ENCODE data around the gene HCN3. TPM values are rescaled to one million over a fixed set of nuclear protein-coding genes. Genes with fewer than 3 reads are reported as not detected.

HCN3 gene
- total and polyA plus RNA-seq, 2 of the 8 experiments (the other 6 are each of a cell fraction or from before 2014, with no cell fraction given): 6.4 to 7.3 TPM

GRCh38 chr1:155294520-155295182, 17.4 kb downstream of the HCN3 start:
- CTCF ChIA-PET (ENCODE audit: partially characterized antibody): interaction anchor here (0.8 to 5.3 kb wide), 6 partner anchors 9 to 43 kb away, joined by 3 to 29 read pairs (median 4); partner anchors contain the start of gene FDPS
- peak overlapping the region; percentile 93; the same call in 1 of the 2 replicates for H2BK12ac ChIP-seq (ENCODE audit: low read depth, low read length)
- H3K27me3 ChIP-seq (replicated peaks in 1 of 4; ENCODE audit: control insufficient read depth in 3 of 4, extremely low read depth in 1 of 4, insufficient read depth in 3 of 4, low read length in 3 of 4): peaks cover 0 to 23% (median 14%) of the 10 kb centered on the region in 4 experiments; a peak in 5 of 7 replicates

More at GRCh38 chr1:155294520-155295182, 17.4 kb downstream of the HCN3 start:
- POLR2A ChIA-PET (ENCODE audit: partially characterized antibody): interaction anchor here (0.7 to 1.7 kb wide), 10 partner anchors 12 to 86 kb away, joined by 3 to 7 read pairs (median 4); partner anchors contain the start of genes CLK2, ENTREP3, FDPS and MTX1
- Histone ChIP-seq H3K79me1 (ENCODE audit: low read depth, low read length) (no peaks in the 10 kb centered on the region), H4K20me1 (replicated peaks in 1 of 2; ENCODE audit: control insufficient read depth in 1 of 2, insufficient read depth in 2 of 2, low read length in 2 of 2) (no peaks in the 10 kb centered on the region), H3K4me2 (ENCODE audit: insufficient read depth in 1 of 2, low read depth in 2 of 2, low read length in 2 of 2) (peak overlapping the region; percentile 88 to 95), H3K4me1 (replicated peaks in 1 of 4; ENCODE audit: control insufficient read depth in 3 of 4, insufficient read depth in 4 of 4, low read length in 3 of 4) (peaks cover 3 to 23% (median 10%) of the 10 kb centered on the region in 4 experiments; a peak in 6 of 7 replicates), H2BK20ac (ENCODE audit: low read length) (0 out of 2 replicates have a peak overlapping the region, but pooled peaks have one; percentile 32), H2BK120ac (replicated peaks; ENCODE audit: low read depth, low read length) (no peak overlapping the region), H2BK15ac (ENCODE audit: low read length) (peak overlapping the region; percentile 88; the same call in 1 of the 2 replicates), H4K8ac (ENCODE audit: extremely low read depth, insufficient read depth, low read length) (peak overlapping the region; percentile 89), H3K18ac (ENCODE audit: extremely low read depth, low read length) (peak overlapping the region; percentile 71), H3K23ac (ENCODE audit: insufficient read length) (no peak overlapping the region), H3K4ac (replicated peaks; ENCODE audit: insufficient read length, low read depth, low read length) (no peak overlapping the region), H2BK5ac (ENCODE audit: low read depth, low read length) (peak overlapping the region; percentile 52; the same call in 1 of the 2 replicates), H4K5ac (ENCODE audit: insufficient read length, low read depth, low read length) (no peak overlapping the region), H3K14ac (ENCODE audit: insufficient read length) (no peak overlapping the region), H3K4me3 (ENCODE audit: extremely low read depth in 1 of 4, insufficient read depth in 2 of 4, low read depth in 3 of 4, low read length in 4 of 4) (peak overlapping the region; percentile 52 to 89 (median 84)), H3K9me3 (ENCODE audit: insufficient read depth in 2 of 2, low read depth in 1 of 2, low read length in 1 of 2) (no peaks in the 10 kb centered on the region), H4K91ac (replicated peaks; ENCODE audit: insufficient read length, low read length) (peak overlapping the region; percentile 34), H3K79me2 (ENCODE audit: control insufficient read depth in 1 of 2, insufficient read depth in 2 of 2, low read length in 2 of 2) (no peaks in the 10 kb centered on the region), H3K56ac (replicated peaks; ENCODE audit: insufficient read length, low read depth, low read length) (no peak overlapping the region), H3K9ac (replicated peaks in 1 of 4; ENCODE audit: extremely low read depth in 1 of 4, low read depth in 3 of 4, low read length in 3 of 4) (peak overlapping the region in 3 of 4 experiments; percentile 1 to 26 (median 25); a peak in 3 of 7 replicates), H2AK5ac (ENCODE audit: low read depth, low read length) (peak overlapping the region; percentile 28; the same call in 1 of the 2 replicates), H2AFZ (ENCODE audit: low read length) (peak overlapping the region; percentile 91), H3K36me3 (ENCODE audit: control insufficient read depth in 2 of 4, insufficient read depth in 4 of 4, low read length in 3 of 4) (no peaks in the 10 kb centered on the region), H3K27ac (ENCODE audit: low read depth, low read length) (no peak overlapping the region), H3K23me2 (ENCODE audit: low read depth, low read length) (peaks cover 5% of the 10 kb centered on the region; the same call in 1 of the 2 replicates)
- 40% methylated on average over 46 of the region's 46 CpGs; no CpG with 5 or more reads in 1 of the 2 experiments for WGBS, 2 experiments (ENCODE audit: extremely low coverage in 1 of 2, insufficient coverage in 1 of 2, insufficient read length in 1 of 2, insufficient replicate concordance in 2 of 2, low coverage in 1 of 2, low lambda C conversion rate in 2 of 2, missing lambda C conversion rate in 1 of 2)
- TF ChIP-seq E2F6 (IDR thresholded peaks at IDR 0.05): peak; percentile 43
- TF ChIP-seq RNF2 (IDR thresholded peaks at IDR 0.05; ENCODE audit: borderline replicate concordance, low read depth, low read length, missing control alignments, poor library complexity, severe bottlenecking): peak; percentile 14
- no peak for TF ChIP-seq CEBPB (IDR thresholded peaks at IDR 0.05; ENCODE audit: low read depth, low read length)
- no peak for TF ChIP-seq JUN (IDR thresholded peaks at IDR 0.05; ENCODE audit: low read depth, low read length)
- peak; percentile 57 for TF ChIP-seq EZH2 (IDR thresholded peaks at IDR 0.05; ENCODE audit: low read depth, low read length, severe bottlenecking)
- no peak for TF ChIP-seq TCF12 (IDR thresholded peaks at IDR 0.05; ENCODE audit: low read depth, low read length)
- peak; percentile 20 for TF ChIP-seq SAP30 (IDR thresholded peaks at IDR 0.05; ENCODE audit: insufficient read depth, insufficient replicate concordance, low read length)
- TF ChIP-seq SUZ12 (IDR thresholded peaks at IDR 0.05; ENCODE audit: low read length): peak; percentile 27; the same call in 1 of the 2 replicates
- DNase-seq (ENCODE audit: low read depth in 1 of 2, low spot score in 2 of 2): peak in 1 of 2 experiments; percentile 57
- no peak for FAIRE-seq

All from H1 (cell line).